Activated naive CD4-positive, alpha-beta T cell (primary cell): ENCODE data around the gene KDM5A.
"Not testable (repeated sequence)": the region's sequence is repeated elsewhere in the genome, so short reads cannot be mapped to it uniquely, and the experiment has no call there.

ENCODE experiments used
- DNase-seq, 4 experiments: peaks; one replicate each; lab custom pipeline; 2025; lab: John Stamatoyannopoulos, UW

KDM5A gene

DNA sequence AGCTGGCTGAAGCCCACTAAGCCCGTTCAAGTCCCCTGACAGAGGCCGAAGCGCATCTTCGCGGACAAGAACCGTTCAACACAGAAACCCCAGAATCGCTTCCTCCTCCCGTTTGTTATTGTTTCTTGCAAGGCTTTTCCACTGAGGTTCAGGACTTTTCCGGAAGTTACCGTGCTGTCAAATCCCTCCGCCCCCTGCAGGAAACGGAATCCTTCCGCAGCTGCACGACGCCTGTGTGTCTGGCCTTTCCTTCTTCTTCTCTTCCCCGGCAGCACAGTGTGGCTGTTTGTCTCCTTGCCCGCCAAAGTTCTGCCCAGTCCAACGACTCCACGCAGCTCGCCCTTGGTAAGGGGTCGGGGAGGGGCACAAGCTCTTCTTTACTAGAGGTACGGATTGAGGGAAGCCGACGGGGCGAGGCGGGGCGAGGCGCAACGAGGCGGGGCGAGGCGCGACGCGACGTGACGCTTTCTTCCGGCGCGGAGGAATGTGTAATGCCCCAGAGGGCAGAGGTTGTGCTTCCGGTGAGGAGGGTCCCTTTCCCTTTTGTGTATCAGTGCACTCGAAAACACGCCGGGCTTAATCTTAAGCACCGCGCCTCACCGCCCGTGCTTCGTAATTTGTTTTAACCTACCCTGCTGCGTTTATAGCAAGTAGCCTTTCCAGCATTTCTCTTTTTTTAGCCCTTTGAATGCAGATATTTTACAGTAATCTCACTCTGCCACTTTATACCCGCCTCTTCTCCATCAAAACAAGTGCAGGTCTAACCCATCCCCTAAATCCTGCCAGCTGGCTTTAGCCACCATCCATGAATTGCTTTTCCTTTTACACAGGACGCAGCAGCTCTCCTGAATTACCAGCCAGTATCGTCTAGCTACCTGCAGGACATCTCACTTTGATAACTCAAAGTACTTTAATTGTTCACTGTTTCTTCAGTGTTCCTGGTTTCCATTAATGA, at the start of gene KDM5A:
Gene KDM5A, minus strand, starts transcription at position 179 of the 955 bp plus-strand sequence. CDS start 229 bp downstream, outside the sequence.
- no peak for DNase-seq

DNA sequence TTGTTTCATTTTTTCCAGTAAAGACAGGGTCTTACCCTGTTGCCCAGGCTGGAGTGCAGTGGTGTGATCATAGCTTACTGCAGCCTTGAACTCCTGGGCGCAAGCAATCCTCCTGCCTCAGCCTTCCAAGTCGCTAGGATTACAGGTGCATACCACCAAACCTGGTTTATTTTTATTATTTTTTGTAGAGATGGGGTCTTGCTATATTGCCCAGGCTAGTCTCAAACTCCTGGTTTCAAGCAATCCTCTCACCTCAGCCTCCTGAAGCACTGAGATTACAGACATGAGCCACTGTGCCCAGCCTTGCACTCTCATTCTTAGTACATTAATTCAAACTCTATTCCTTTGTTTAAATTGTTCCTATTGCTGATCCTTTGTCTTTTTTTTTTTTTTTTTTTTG, 46.6 kb upstream of the KDM5A start:
- DNase-seq, result not testable (repeated sequence)

DNA sequence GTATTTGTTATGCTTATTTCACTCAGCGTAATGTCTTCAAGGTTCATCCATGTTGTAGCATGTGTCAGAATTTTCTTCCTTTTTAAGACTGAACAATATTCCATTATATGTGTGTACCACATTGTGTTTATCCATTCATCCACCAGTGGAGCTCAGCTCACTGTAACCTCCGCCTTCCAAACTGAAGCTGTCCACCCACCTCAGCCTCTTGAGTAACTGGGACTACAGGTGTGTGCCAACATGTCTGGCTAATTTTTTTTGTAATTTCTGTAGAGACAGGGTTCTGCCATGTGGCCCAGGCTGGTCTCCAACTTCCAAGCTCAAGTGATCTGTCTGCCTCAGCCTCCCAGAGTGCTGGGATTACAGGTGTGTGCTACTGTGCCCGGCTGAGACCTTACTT, 33.4 kb upstream of the KDM5A start:
- DNase-seq, result no peak

DNA sequence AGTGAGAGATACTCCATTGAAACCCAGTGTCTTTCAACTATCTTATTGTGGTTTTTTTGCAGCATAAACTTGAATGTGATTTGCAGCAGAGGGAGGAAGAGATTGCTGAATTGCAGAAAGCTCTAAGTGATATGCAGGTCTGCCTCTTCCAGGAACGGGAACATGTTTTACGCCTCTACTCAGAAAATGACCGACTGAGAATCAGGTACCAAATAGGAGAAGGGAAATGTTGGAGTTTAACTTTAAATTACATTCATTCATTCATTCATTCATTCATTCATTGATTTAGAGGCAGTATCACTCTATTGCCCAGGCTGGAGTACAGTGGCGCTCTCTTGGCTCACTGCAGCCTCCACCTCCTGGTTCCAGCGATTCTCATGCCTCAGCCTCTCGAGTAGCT, 29.3 kb upstream of the KDM5A start:
- no peak for DNase-seq

DNA sequence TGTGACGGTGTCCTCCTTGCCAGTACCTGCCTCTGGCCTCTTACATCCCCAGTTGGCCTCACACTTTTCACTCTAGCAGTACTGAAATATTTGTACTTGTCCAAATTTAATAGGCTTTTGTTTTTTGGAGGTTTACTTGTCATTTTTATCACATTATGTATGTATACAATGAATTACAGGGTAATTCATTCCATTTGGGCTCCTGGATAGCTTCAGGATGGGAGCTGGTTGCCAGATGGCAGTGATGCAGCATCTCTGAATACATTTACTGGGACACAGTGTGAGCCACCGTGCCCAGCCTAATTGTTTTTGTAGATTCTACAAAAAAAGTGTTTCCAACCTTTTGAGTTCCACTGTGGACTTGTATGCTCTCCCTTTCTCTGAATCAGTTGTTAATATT, 25.7 kb upstream of the KDM5A start:
- DNase-seq, result no peak

DNA sequence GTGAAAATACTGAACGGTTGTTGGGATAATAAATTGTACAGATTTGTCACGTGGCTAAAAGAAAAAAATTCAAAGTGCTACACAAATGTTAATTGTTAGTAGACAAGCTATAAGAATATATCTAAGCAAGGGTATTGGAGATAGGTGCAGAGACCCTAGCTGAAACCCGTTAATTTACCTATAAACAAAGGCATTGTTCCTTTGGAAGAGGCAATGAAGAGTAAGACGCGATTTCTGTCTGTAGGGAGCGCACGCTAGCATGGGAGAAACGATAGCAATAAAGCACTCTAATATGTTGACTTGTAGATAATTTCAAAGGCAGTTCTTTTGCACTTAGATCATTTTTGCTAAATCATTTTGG, 12.9 kb upstream of the KDM5A start:
- no peak for DNase-seq

DNA sequence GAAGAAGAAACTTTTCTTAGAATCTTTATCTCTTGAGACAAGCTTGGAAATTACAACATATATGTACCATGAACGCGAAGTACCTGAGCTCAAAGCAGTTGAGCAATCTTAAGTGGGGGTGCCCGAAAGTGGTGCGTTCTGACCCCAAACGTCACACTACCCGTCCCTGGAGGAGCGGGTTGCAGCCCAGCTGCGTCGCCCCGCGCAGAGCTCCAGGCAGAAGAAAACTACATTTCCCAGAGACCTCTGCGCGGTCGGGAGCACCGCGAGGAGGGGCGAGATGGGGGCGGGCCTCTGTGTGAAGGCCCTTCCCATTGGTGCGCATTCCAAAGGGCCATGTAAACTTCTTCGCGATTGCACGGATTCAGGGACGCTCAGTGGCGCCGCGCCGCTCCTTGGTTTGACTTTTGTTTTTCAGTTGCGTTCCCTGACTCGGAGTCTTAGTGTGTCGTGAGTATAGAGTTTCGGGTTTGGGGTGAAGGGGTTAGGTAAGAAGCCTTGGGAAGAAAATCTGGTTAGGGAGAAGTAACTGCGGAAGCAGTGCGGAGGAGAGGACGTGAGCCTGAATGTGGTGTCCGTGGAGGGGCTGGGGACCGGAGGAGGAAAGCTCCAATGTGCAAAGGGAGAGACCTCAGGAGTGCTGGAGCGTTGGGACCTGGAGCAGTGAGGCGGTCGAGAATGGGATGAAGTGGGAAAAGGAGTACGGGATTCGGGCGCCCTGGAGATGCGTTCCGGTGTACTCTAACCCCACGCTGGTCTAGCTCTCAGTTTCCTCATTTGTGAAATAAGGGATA, 12.3 kb upstream of the KDM5A start, which contains the start of gene CCDC77:
Gene CCDC77, plus strand, starts transcription at position 410 of the 794 bp plus-strand sequence. CDS start 7,740 bp downstream, outside the sequence.
- no peak for DNase-seq

DNA sequence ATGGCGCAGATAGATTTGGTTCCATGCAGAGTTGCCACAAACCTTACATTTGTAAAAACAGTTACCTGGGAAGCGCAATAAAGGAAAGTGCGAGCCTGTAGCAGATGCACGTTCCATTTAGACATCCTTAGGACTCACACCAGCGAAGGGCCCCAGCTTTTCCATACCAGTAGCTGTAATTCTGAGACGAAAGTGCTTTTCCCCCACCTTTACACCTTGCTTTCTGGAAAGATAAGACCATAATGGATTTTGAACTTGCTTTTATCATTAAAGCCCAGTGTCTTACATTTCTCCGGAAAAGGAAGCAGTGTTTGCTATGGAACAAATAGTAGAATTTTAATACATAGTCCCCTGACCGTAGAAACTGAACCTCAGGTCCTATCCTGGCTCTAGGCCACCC, 11.7 kb upstream of the KDM5A start:
- no peak for DNase-seq

DNA sequence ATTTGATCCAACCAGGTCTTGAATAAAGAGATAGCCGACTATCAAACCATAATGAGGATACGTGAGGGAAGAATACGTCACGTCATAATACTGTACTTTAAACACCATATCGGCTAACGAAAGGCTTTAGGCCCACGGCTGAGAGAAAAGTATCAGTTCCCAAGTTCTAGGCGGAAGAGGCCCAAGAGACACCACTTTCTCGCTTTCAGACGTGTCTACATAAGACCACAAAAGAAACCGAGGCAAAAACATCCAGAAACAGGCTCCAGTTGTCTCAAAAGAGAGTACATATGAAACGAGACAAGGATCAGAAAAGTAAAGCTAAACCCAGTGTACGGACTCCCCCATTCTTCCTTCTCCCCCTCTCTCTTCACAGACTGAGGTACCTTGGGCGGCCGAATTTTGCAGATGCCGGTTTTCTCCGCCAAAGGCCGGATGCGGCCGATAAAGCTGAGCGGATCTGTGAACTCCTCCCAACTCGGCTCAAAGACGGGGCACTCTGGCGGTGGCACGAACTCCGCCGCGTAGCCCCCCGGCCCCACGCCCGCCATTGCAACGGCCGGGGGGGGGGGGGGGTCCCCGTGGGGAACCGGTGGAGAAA, 479 bp downstream of the KDM5A start:
- no peak for DNase-seq

DNA sequence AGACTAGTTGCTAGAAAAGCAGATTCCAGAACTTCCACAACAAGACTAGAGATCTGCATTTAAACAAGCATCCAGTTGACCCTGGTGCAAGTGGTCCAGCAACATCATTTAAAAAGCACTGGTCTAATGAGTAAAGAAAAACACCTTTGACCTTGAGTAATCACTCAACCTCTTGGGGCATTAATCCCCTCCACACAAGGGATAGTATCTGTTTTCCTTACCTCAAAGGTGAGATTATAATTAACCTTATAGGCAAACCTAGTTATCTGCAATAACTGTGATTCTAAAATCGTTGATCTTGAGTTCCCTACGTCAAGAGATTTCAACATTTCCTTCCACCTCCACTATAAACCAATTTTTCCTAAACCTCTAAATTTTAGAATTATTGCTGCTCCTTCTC, 1.1 kb downstream of the KDM5A start:
- no peak for DNase-seq

DNA sequence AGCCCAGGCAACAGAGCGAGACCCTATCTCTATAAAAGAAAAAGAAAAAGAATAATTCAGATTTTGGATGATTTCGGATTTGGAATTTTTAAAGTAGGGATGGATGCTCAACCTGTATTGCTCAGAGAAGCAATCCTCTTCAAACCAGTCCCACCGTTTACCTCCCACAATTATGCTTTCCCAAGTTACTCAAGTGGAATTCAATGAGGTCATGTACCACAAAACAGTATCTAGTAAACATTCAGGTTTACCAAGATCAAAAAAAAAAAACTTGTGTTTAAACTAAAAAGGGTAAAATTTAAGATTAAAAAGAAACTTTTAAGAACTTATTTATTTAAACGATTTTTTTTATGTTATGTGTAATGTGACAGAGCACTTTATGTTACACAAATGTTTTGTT, 2.5 kb downstream of the KDM5A start:
- no peak for DNase-seq

DNA sequence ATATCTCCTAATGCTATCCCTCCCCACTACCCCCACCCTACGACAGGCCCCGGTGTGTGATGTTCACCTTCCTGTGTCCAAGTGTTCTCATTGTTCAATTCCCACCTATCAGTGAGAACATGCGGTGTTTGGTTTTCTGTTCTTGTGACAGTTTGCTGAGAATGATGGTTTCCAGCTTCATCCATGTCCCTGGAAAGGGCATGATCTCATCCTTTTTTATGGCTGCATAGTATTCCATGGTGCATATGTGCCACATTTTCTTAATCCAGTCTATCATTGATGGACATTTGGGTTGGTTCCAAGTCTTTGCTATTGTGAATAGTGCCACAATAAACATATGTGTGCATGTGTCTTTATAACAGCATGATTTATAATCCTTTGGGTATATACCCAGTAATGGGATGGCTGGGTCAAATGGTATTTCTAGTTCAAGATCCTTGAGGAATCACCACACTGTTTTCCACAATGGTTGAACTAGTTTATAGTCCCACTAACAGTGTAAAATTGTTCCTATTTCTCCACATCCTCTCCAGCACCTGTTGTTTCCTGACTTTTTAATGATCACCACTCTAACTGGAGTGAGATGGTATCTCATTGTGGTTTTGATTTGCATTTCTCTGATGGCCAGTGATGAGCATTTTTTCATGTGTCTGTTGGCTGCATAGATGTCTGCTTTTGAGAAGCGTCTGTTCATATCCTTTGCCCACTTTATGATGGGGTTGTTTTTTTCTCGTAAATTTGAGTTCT, 18.2 kb downstream of the KDM5A start:
- not testable (repeated sequence) for DNase-seq

DNA sequence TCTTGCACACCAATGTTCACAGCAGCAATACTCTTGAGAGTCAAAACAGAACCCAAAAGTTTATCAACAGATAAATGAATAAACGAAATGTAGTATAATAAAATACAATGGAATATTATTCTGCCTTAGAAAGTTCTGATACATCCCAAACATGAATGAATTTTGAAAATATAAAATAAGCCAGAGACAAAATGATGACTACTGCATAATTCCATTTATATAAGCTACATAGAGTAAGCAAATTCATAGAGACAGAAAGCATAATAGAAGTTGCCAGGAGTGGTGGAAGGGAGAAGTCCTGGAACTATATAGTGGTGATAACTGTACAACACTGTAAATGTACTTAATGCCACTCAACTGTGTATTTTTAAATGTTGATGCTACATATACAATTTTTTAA, 21.1 kb downstream of the KDM5A start:
- DNase-seq, result no peak

DNA sequence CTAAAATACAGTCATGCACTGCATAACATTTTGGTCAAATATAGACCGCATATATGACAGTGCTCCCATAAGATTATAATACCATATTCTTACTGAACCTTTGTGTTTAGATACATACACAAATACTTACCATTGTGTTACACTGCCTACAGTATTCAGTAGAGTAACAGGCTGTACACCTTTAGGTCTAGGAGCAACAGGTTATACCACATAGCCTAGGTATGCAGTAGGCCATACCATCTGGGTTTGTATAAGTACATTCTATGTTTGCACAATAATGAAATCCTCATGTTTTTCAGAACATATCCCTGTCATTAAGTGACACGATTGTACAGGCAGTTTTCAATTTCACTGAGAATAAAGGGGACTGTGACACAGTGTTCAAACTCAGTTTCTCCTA, 22.3 kb downstream of the KDM5A start:
- no peak for DNase-seq

DNA sequence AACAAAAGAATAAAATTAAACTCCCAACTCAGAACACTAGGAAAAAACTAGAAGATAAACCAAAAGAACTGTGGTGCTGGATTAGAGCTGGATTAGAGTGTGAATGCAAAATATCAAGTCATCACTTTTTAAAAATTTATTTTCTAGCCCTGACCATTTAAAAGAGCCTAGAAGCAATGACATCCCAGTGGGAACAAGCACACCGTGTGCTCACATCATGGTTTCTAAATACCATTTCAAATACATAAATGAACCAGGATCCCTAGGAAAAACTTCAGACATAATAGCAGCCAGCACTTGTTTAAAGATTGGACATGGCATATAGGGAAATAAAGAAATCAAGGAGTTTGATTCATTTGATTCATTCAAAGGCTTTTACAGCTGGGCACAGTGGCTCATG, 30.0 kb downstream of the KDM5A start:
- no peak for DNase-seq

DNA sequence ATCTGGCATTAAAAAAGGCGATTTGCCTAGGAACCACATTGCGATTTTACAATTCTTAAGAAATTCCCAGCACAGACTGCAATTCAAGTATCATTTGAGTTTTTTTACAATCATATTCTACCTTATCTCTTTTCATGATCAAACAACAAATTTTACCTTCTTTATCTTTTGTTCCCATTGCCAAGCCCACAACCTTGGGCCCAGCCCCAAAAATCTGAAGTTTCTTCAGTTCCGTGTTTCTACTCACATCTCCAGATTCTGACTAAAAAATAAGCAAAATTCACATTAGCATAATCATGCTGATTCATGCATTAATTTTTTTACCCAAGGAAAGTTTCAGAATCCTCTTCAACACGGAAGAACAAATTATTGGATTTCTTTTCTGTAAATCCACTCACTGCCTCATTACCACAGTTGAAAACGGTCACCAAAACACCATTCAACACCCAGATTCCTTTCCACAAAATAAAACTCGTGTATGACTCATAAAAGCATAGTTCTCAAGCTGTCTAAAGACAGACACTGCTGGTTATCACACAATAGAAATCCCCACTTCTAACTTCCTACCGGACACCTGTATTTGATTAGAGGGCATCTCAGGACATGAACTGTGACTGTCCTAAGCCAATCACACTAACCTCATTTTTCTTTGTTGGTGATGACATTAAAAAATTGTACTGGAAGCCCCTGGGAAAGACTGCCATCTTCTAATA, 32.7 kb downstream of the KDM5A start:
- no peak for DNase-seq

DNA sequence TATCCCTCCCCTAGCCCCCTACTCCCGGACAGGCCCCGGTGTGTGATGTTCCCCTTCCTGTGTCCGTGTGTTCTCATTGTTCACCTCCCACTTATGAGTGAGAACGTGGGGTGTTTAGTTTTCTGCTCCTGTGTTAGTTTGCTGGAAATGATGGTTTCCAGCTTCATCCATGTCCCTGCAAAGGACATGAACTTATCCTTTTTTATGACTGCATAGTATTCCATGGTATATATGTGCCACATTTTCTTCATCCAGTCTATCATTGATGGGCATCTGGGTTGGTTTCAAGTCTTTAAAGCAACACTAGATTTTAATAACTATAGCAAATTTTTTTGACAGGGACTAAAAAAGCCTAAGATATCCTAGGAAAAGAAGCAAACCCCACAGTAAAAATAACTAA, 37.9 kb downstream of the KDM5A start:
- not testable (repeated sequence) for DNase-seq

DNA sequence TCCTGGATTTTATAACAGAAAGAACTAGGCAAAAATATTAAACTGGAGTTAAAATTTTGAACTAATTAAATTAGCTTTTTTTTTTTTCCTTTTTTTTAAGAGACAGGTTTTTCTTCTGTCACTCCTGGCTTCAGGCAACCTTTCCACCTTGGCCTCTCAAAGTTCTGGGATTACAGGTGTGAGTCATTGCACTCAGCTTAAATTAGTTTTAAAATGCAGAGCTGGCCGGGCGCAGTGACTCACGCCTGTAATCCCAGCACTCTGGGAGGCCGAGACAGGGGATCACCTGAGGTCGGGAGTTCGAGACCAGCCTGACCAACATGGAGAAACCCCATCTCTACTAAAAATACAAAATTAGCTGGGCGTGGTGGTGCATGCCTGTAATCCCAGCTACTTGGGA, 39.5 kb downstream of the KDM5A start:
- not testable (repeated sequence) for DNase-seq

DNA sequence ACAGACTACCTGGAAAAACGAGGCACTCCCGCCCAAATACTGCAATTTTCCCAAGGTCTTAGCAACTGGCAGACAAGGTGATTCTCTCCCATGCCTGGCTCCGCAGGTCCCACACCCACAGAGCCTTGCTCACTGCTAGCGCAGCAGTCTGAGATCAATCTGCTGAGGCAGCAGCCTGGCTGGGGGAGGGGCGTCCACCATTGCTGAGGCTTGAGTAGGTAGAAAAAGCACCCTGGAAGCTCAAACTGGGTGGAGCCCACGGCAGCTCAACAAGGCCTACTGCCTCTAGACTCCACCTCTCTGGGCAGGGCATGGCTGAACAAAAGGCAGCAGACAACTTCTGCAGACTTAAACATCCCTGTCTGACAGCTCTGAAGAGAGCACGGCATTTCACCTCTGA, 46.1 kb downstream of the KDM5A start:
- DNase-seq, result not testable (repeated sequence)

DNA sequence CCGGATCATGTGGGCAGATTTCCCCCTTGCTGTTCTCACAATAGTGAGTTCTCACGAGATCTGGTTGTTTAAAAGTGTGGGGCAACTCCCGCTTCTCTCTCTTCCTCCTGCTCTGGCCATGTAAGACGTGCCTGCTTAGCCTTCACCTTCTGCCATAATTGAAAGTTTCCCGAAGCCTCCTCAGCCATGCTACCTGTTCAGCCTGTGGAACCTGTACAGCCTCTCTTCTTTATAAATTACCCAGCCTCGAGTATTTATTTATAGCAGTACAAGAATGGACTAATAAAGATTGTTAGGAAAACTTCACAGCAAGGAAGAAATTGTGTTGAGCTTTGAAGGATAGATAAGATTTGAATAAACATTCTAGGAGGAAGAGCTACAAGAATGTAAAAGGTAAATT, 52.1 kb downstream of the KDM5A start:
- no peak for DNase-seq

DNA sequence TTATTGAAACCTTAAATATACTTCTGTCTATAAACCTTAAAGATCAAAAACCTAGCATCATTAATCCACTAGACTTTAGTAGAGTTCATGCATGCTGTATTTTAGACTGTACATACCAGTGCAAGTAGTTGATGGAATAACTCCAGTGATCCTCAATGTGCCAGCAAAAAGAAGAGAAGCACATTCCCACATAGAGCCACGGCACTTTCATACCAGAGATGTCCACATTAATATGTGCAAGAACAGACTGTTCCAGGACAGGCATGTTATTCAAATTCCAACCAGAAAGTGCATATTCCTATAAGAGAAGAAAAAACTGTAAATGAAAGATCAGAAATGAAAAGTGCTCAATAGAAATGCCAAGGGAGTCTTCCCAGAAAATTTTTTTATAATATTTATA, 55.0 kb downstream of the KDM5A start:
- DNase-seq, result no peak
